ENCODE data around the gene RIN1. TPM values are rescaled to one million over a fixed set of nuclear protein-coding genes. Genes with fewer than 3 reads are reported as not detected.

The RIN1 gene
- total RNA-seq, 4 donors from 2014 or later: 8.8 to 43.8 (median 14.4) TPM

DNA sequence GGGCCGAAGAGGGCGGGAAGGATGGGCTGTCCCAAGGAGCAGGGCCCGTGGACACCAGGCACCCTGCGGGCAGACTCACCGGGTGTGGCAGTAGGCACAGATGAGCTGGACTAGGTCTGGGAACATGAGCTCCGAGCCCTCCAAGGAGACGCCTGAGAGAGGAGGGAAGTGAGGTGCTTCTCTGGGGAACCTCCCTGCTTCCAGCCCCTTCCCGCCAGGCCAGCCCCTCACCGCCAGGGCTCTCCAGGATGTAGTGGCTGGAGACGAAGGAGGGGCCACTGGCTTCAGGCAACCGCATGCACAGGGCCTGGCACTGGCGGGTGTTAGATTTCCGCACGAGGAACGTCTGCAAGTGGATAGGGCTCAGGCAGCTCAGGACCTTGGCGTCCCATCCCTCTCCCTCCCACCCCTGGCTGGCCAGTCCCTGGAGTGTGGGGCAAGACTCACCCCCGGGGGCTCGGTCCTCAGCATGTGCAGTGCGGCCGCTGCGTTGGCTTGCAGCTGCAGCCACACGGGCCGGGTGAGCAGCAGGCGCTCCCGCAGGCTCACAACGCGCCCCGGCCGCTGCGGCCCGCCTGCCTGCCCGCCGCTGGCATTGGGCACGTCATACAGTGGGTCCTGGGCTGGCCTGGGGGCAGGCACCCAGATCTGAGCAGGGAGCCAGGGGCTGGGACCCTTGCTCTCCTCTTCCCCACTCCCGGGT, 552 bp downstream of the RIN1 start:
- in situ Hi-C loops (cut with MboI; ENCODE audit: low pct_ligation_motif_present in 1 of 4, low pct_unique_long_range_greater_than_20kb in 1 of 4, low sequenced_read_pairs in 3 of 4): no loop called here
- H3K36me3 ChIP-seq: peaks cover 0 to 5% (median under 1%) of the 10 kb centered on the region in 4 donors
- 15% methylated on average over 32 of the region's 35 CpGs; no CpG with 5 or more reads in 1 of the 2 donors for WGBS, 2 donors (ENCODE audit: low coverage in 1 of 2)
- no peaks in the 10 kb centered on the region for H3K9me3 ChIP-seq
- no peak for DNase-seq
- TF ChIP-seq CTCF (IDR thresholded peaks at IDR 0.05) (no peak), POLR2AphosphoS5 (IDR thresholded peaks at IDR 0.05) (no peak), EP300 (IDR thresholded peaks at IDR 0.05; ENCODE audit: low read depth) (no peak), POLR2A (IDR thresholded peaks at IDR 0.05) (no peak)
- H3K4me1 ChIP-seq: peaks cover 12 to 26% (median 21%) of the 10 kb centered on the region in 4 donors
- peak overlapping the region; percentile 76 to 82 (median 78) for H3K27ac ChIP-seq
- peak overlapping the region; percentile 40 to 65 (median 58) for H3K4me3 ChIP-seq
- intact Hi-C loops (cut with DNase I; ENCODE audit: low total_unique reads): no loop called here
- no peaks in the 10 kb centered on the region for H3K27me3 ChIP-seq

DNA sequence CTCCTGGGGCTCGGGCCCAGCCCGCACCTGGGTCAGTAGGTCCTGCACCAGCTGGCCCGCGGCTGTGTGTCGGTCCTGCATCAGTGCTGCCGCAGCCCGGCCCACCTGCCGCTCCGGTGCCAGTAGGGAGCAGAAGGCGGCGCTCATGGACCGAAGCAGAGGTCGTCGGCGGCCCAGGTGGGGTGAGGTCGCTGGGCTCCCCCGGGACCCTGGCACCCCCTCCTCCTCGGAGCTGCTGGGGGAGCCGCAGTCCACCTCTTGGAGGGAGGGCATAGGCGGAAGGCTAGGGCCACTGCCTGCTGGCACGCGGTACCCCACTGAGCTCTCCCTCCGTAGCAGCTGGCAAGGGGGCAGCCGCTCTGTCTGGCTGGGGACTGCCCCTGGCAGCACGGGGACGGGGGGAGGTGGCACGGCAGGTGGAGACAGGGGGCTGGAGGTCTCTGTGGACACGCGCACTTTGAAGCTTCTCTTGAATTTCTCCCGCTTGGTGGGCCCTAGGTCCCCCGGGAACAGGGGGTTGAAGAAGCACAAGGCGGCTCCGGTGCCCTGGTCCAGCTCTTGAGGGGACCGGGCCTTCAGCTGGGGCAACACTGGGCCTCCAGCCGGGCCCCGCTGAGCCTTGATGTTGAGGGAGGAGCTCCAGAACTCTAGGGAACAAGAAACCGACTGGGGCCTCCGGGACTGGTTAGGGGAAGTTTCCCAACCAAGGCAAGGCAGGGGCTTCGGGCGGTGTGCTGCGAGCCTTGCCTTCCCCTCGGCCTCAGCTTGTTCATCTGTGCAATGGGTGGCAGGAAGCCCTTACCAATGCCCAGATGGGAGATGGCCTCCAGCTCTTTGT, 1.4 kb downstream of the RIN1 start:
- no peaks in the 10 kb centered on the region for H3K27me3 ChIP-seq
- TF ChIP-seq POLR2AphosphoS5 (IDR thresholded peaks at IDR 0.05) (no peak), CTCF (IDR thresholded peaks at IDR 0.05) (no peak), EP300 (IDR thresholded peaks at IDR 0.05; ENCODE audit: low read depth) (no peak), POLR2A (IDR thresholded peaks at IDR 0.05) (no peak)
- no peaks in the 10 kb centered on the region for H3K9me3 ChIP-seq
- no peaks in the 10 kb centered on the region for H3K36me3 ChIP-seq
- in situ Hi-C loops (cut with MboI; ENCODE audit: low pct_ligation_motif_present in 1 of 4, low pct_unique_long_range_greater_than_20kb in 1 of 4, low sequenced_read_pairs in 3 of 4): no loop called here
- DNase-seq: no peak
- H3K4me1 ChIP-seq: peaks cover 12 to 26% (median 21%) of the 10 kb centered on the region in 4 donors
- no peak overlapping the region for H3K27ac ChIP-seq
- intact Hi-C loops (cut with DNase I; ENCODE audit: low total_unique reads): no loop called here
- 85% methylated on average over 34 of the region's 42 CpGs; no CpG with 5 or more reads in 1 of the 2 donors for WGBS, 2 donors (ENCODE audit: low coverage in 1 of 2)
- peak overlapping the region in 1 of 4 donors; percentile 65 for H3K4me3 ChIP-seq

- H3K4me1 ChIP-seq: peaks cover 12 to 26% (median 21%) of the 10 kb centered on the region in 4 donors
- WGBS, 2 donors (ENCODE audit: low coverage in 1 of 2): 90% methylated on average over 29 of the region's 29 CpGs; no CpG with 5 or more reads in 1 of the 2 donors
- no peak for DNase-seq
- no peak overlapping the region for H3K27ac ChIP-seq
- TF ChIP-seq POLR2AphosphoS5 (IDR thresholded peaks at IDR 0.05) (no peak), POLR2A (IDR thresholded peaks at IDR 0.05) (no peak), EP300 (IDR thresholded peaks at IDR 0.05; ENCODE audit: low read depth) (no peak), CTCF (IDR thresholded peaks at IDR 0.05) (no peak)
- no peaks in the 10 kb centered on the region for H3K27me3 ChIP-seq
- H3K9me3 ChIP-seq: no peaks in the 10 kb centered on the region
- intact Hi-C loops (cut with DNase I; ENCODE audit: low total_unique reads) (no loop called here), in situ Hi-C loops (cut with MboI; ENCODE audit: low pct_ligation_motif_present in 1 of 4, low pct_unique_long_range_greater_than_20kb in 1 of 4, low sequenced_read_pairs in 3 of 4) (no loop called here)
- H3K36me3 ChIP-seq: no peaks in the 10 kb centered on the region
- no peak overlapping the region for H3K4me3 ChIP-seq
Measured at GRCh38 chr11:66333896-66334604, 2.2 kb downstream of the RIN1 start.

Data from transverse colon (tissue), 4 donors.